Effector CD8-positive, alpha-beta T cell (primary cell): ENCODE results near the gene KPNA3.
"Not testable (repeated sequence)": the region's sequence is repeated elsewhere in the genome, so short reads cannot be mapped to it uniquely, and the experiment has no call there.

ENCODE experiments used
- DNase-seq: peaks from one replicate; lab custom pipeline; 2025; lab: John Stamatoyannopoulos, UW

KPNA3 gene

GRCh38 chr13:49749848-49750247 lies 42.6 kb downstream of the KPNA3 start:
- no peak for DNase-seq

- no peak for DNase-seq
These were observed 46.4 kb downstream of the KPNA3 start for GRCh38 chr13:49746111-49746510.

GRCh38 chr13:49740870-49741269 lies 51.6 kb downstream of the KPNA3 start:
- no peak for DNase-seq

- DNase-seq = no peak
These were observed 52.8 kb downstream of the KPNA3 start for GRCh38 chr13:49739498-49740187.

- DNase-seq = no peak
These were observed 59.1 kb downstream of the KPNA3 start for GRCh38 chr13:49733181-49733951.

GRCh38 chr13:49731766-49732165 lies 60.7 kb downstream of the KPNA3 start:
- DNase-seq = no peak

- DNase-seq = no peak
These were observed 75.9 kb downstream of the KPNA3 start for GRCh38 chr13:49716615-49717014.

- no peak for DNase-seq
These were observed 77.7 kb downstream of the KPNA3 start for GRCh38 chr13:49714757-49715156.

GRCh38 chr13:49711218-49711863 lies 81.1 kb downstream of the KPNA3 start:
- DNase-seq = no peak

GRCh38 chr13:49704264-49704663 lies 88.2 kb downstream of the KPNA3 start:
- not testable (repeated sequence) for DNase-seq

- DNase-seq = no peak
These were observed 91.0 kb downstream of the KPNA3 start for GRCh38 chr13:49701491-49701890.

GRCh38 chr13:49697468-49697867 lies 95.0 kb downstream of the KPNA3 start:
- no peak for DNase-seq

GRCh38 chr13:49694446-49694845 lies 98.0 kb downstream of the KPNA3 start:
- DNase-seq = no peak

- DNase-seq = no peak
These were observed 98.6 kb downstream of the KPNA3 start for GRCh38 chr13:49693877-49694276.

- DNase-seq = no peak
These were observed 99.2 kb downstream of the KPNA3 start for GRCh38 chr13:49693191-49693733.

GRCh38 chr13:49690995-49691784 lies 101.3 kb downstream of the KPNA3 start, which contains the start of gene EBPL:
EBPL (minus strand) TSS chr13:49691486; CDS start chr13:49691424, 62 bp downstream.
- DNase-seq = peak; percentile 82

GRCh38 chr13:49690133-49690994 lies 102.1 kb downstream of the KPNA3 start:
- no peak for DNase-seq

GRCh38 chr13:49683489-49683888 lies 109.0 kb downstream of the KPNA3 start:
- no peak for DNase-seq

- no peak for DNase-seq
These were observed 110.5 kb downstream of the KPNA3 start for GRCh38 chr13:49681842-49682435.

- DNase-seq = no peak
These were observed 113.2 kb downstream of the KPNA3 start for GRCh38 chr13:49679246-49679645.
